ENCODE measurements around the gene VTI1A. TPM values are rescaled to one million over a fixed set of nuclear protein-coding genes. Genes with fewer than 3 reads are reported as not detected.

VTI1A gene
- total and polyA plus RNA-seq, 7 donors: 10.8 to 80.3 (median 36.8) TPM

DNA sequence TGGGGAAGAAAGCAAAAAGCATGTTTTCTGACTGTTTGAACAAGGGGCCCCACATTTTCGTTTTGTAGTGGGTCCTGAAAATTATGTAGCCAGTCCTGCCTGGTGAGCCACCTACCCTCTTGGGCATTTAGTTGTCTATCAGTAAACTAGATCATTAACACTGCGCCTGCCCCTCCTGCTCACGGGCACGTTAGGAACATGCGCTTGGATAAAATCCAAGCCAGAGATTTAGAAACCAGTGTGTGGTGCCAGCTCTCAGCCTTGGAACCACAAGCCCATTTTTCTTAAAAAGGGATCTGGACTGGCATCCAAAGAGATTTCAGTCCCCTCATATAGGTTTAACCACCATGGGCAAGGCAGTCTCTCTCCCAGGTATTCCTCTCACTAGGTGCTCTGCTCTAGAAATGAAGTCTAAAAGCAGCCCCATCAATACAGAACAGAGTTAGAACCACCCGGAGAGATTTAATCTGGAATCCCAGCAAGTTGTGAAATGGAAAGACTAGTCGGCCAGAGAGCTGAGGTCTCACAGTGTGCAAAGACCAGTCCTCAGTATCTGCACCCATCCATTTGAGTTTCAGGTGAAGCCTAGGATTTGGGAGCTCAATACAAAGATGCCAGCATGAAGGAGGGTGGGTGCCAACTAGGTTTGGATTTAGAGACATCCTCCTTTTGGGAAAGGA lies 379.1 kb downstream of the VTI1A start:
- no peaks in the 10 kb centered on the region for H3K27me3 ChIP-seq
- no peak overlapping the region for H3K4me3 ChIP-seq
- H3K36me3 ChIP-seq: no peaks in the 10 kb centered on the region
- no peak for TF ChIP-seq POLR2AphosphoS5 (IDR thresholded peaks at IDR 0.05)
- H3K9me3 ChIP-seq: no peaks in the 10 kb centered on the region
- 73 to 75% methylated on average over 7 of the region's 7 CpGs for WGBS, 2 donors
- no peak for DNase-seq
- intact Hi-C loops (cut with DNase I): no loop called here
- no peak overlapping the region for H3K27ac ChIP-seq
- peaks cover 0 to 4% (median 0%) of the 10 kb centered on the region in 4 donors for H3K4me1 ChIP-seq

DNA sequence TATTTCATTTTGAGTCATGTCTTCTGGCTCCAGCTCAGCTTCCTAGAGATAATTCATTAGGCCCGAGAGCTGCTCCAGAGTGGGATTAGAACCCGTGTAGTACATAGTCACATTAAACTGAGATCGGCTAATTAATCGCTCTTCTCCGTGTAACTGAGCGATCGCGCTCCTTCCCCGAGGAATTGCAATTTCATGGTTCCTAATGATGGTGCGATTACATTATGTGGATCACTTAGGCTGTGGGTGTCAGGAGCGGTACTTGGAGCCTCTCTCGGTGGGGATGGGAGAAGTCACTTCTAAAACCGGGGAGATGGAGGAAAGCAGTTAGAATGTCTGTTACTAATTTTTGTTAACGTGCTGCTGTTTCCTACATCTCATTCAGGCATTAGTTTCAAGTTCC lies 380.1 kb downstream of the VTI1A start:
- no peaks in the 10 kb centered on the region for H3K9me3 ChIP-seq
- H3K4me1 ChIP-seq: peaks cover 0 to 4% (median 0%) of the 10 kb centered on the region in 4 donors
- intact Hi-C loops (cut with DNase I): no loop called here
- no peaks in the 10 kb centered on the region for H3K27me3 ChIP-seq
- H3K4me3 ChIP-seq: no peak overlapping the region
- WGBS, 2 donors: 95 to 96% methylated on average over 14 of the region's 14 CpGs
- TF ChIP-seq POLR2AphosphoS5 (IDR thresholded peaks at IDR 0.05) (no peak), POLR2A (IDR thresholded peaks at IDR 0.05) (no peak)
- TF ChIP-seq, protein P1, sequence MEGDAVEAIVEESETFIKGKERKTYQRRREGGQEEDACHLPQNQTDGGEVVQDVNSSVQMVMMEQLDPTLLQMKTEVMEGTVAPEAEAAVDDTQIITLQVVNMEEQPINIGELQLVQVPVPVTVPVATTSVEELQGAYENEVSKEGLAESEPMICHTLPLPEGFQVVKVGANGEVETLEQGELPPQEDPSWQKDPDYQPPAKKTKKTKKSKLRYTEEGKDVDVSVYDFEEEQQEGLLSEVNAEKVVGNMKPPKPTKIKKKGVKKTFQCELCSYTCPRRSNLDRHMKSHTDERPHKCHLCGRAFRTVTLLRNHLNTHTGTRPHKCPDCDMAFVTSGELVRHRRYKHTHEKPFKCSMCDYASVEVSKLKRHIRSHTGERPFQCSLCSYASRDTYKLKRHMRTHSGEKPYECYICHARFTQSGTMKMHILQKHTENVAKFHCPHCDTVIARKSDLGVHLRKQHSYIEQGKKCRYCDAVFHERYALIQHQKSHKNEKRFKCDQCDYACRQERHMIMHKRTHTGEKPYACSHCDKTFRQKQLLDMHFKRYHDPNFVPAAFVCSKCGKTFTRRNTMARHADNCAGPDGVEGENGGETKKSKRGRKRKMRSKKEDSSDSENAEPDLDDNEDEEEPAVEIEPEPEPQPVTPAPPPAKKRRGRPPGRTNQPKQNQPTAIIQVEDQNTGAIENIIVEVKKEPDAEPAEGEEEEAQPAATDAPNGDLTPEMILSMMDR (IDR thresholded peaks at IDR 0.05): no peak
- H3K36me3 ChIP-seq: no peaks in the 10 kb centered on the region
- no peak overlapping the region for H3K27ac ChIP-seq
- DNase-seq: no peak

DNA sequence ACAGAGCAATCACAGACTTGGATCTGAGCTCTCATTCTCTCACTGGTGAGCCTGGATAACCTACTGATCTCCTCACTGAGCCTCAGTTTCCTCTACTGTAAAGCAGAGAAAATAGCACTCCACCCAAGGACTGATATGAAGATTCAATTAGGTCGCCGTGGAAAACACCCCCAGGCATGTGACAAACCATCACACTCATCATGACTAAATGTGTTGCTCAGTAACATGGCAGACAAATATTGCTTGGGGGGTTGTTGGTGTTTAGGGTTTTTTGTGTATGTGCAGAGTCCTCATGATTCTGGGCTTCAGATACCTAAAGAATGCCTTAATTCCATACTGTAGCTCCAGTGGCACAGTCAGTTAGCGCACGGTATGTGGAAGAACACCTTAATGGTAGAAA lies 380.9 kb downstream of the VTI1A start:
- TF ChIP-seq, protein P1 (IDR thresholded peaks at IDR 0.05): no peak
- TF ChIP-seq EP300 (IDR thresholded peaks at IDR 0.05): no peak
- TF ChIP-seq POLR2AphosphoS5 (IDR thresholded peaks at IDR 0.05): no peak
- no peak for TF ChIP-seq POLR2A (IDR thresholded peaks at IDR 0.05)

DNA sequence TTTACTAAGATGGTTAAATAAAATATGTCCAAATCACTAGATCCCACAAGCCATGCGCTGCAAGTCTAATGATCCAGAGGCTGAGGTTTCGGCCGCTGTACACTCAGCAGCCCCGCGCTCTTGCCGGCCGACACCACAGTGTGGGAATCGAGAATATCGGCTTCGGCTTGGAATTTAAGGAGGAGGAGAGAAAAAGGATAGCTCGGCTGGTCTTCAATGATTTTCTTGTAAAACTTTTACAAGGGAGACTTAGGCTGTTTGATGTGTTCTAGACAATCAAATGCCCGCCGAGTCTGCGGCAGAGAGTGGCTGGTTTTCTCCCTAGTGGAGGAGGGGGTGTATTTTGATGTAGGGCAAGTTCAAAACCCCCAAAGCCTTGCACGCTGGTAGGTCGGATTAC lies 384.8 kb downstream of the VTI1A start:
- WGBS, 2 donors: 93 to 96% methylated on average over 16 of the region's 16 CpGs
- H3K27ac ChIP-seq: no peak overlapping the region
- no peak overlapping the region for H3K4me3 ChIP-seq
- H3K36me3 ChIP-seq: no peaks in the 10 kb centered on the region
- no peaks in the 10 kb centered on the region for H3K27me3 ChIP-seq
- peaks cover 0 to 6% (median 0%) of the 10 kb centered on the region in 4 donors for H3K4me1 ChIP-seq
- TF ChIP-seq, protein P1 (IDR thresholded peaks at IDR 0.05): no peak
- TF ChIP-seq POLR2A (IDR thresholded peaks at IDR 0.05) (no peak), POLR2AphosphoS5 (IDR thresholded peaks at IDR 0.05) (no peak)
- no peaks in the 10 kb centered on the region for H3K9me3 ChIP-seq
- no peak for DNase-seq
- intact Hi-C loops (cut with DNase I): no loop called here

More for the DNA sequence above, 380.9 kb downstream of the VTI1A start:
- Histone ChIP-seq H3K9me3 (no peaks in the 10 kb centered on the region), H3K36me3 (no peaks in the 10 kb centered on the region), H3K4me3 (no peak overlapping the region), H3K27ac (no peak overlapping the region), H3K4me1 (peaks cover 0 to 4% (median 0%) of the 10 kb centered on the region in 4 donors), H3K27me3 (no peaks in the 10 kb centered on the region)
- intact Hi-C loops (cut with DNase I): no loop called here
- 96 to 98% methylated on average over 4 of the region's 4 CpGs for WGBS, 2 donors
- no peak for DNase-seq

DNA sequence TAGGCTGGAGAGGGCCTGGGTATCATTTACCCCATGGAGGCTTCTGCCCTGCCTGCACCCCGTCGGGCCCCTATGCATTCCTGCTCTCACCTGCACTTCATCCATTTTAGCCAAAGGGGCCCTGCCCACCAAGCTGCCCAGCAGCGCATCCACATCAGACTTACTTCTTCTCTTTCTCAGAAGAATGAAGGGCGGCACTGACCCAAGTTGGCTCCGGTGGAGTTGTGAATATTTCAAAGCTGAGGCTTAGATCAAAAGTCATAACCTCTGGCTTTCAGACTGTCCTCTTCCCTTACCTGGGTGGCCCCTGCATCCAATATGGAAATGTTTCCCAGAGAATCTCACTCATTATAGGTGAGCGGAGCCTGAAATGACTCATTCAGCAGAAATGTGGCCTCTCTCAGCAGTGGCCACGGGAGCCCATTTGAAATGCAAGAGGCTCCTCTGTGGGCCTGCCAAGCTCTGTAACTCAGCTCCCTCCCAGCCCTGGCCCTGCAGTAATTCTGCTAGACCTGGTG lies 385.4 kb downstream of the VTI1A start:
- TF ChIP-seq, protein P1 (IDR thresholded peaks at IDR 0.05): no peak
- TF ChIP-seq POLR2AphosphoS5 (IDR thresholded peaks at IDR 0.05) (no peak), EP300 (IDR thresholded peaks at IDR 0.05) (no peak), POLR2A (IDR thresholded peaks at IDR 0.05) (no peak)
- no peaks in the 10 kb centered on the region for H3K9me3 ChIP-seq
- intact Hi-C loops (cut with DNase I): no loop called here
- H3K27ac ChIP-seq: no peak overlapping the region
- DNase-seq: no peak
- H3K4me1 ChIP-seq: peaks cover 0 to 6% (median 0%) of the 10 kb centered on the region in 4 donors
- WGBS, 2 donors: 92 to 97% methylated on average over 7 of the region's 7 CpGs
- no peaks in the 10 kb centered on the region for H3K27me3 ChIP-seq
- no peaks in the 10 kb centered on the region for H3K36me3 ChIP-seq
- no peak overlapping the region for H3K4me3 ChIP-seq

All from sigmoid colon (tissue), 7 donors.